HG02981 (cell line): ENCODE data around the gene TAOK2.
"Not testable (repeated sequence)": the region's sequence is repeated elsewhere in the genome, so short reads cannot be mapped to it uniquely, and the experiment has no call there.

Experiments used
- ATAC-seq: cut with Tn5 transposase; IDR thresholded peaks from one replicate; pipeline ENCODE4 v1.9.1; 2021; ENCODE audit warnings: mild to moderate bottlenecking, moderate library complexity; ENCODE audit not compliant: unreplicated experiment

TAOK2 gene

GRCh38 chr16:30018731-30019158 is 45.1 kb downstream of the TAOK2 start:
- no peak for ATAC-seq

DNA sequence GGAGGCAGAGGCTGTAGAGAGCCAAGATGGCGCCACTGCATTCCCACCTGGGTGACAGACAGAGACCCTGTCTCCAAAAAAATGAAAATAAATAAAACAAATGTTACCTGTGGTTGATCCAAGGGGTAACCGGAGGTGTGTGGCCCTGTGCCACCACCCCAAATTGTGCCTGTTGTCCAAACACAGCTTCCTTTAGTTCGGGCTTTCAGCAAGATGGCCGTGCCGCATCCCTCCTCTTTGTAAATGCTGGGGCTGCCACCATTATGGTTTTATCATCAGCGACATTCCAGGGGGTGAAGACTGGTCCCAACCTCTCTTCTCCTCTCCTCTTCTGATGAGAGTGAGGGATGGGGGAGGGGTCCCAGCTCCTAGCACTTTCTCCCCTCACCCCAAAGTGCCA is 49.2 kb downstream of the TAOK2 start, which contains the start of gene C16orf92:
Gene C16orf92 (plus strand): TSS at position 312 of the 400 bp plus-strand sequence. CDS start 143 bp downstream, outside the sequence.
- ATAC-seq, result no peak

- no peak for ATAC-seq
These were observed 49.9 kb downstream of the TAOK2 start for GRCh38 chr16:30023586-30023985.

DNA sequence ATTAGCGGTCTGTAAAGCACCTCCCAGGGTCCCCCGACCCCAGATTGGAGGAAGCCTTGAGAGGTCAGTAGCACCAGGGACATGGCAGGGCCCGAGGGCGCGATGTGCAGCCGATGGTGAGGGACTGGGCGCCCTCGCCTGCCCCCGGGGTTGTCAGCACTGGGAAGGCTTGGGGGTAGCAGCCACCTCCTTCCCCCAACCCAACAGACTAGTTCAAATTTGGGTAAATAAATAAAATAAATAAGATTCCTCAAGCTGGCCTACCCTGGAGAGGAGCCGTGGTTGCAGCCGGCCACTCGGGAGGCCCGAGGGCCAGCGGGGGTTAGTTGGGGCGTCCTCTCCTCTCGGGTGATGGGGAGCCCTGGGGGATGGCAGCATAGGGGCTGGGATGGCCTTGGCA is 50.8 kb downstream of the TAOK2 start:
- ATAC-seq, result no peak

DNA sequence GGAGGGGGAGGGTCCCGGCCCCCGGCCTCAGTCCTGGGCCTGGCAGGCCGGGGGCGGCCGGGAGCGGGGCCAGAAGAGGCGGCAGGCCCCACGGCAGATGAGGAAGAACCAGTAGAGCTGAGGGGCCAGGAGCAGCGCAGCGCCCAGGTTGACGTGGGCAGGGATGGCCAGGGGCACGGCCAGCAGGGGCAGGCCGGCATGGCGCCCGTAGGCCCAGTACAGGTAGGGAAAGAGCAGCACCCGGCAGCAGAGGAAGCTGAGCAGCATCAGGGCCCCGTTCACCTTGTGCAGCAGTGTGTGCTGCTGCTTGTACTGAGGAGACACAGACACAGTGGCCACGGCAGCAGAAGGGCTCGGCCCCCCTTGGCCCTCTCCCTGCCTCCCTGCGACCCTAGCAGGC is 51.5 kb downstream of the TAOK2 start:
- no peak for ATAC-seq

DNA sequence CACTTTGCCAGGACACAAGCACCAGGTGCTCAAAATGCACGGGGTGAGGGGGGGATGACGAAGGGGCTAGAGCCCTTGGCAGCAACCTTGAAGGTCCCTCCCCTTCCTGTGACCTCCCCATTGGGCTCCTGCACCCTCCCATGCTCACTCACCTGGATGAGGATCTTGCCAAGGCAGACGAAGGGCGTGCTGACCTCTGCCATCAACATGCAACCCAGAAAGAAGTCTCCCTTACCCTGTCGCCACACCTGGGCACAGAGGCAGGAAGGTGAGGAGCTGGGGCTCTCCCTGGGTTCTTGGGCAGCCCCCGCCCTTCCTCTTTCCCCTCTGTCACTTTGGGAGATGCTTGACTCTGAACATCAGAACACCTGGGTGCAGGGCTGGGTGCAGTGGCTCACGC is 51.9 kb downstream of the TAOK2 start:
- ATAC-seq, result no peak

GRCh38 chr16:30026449-30026848 is 52.8 kb downstream of the TAOK2 start:
- ATAC-seq, result no peak

DNA sequence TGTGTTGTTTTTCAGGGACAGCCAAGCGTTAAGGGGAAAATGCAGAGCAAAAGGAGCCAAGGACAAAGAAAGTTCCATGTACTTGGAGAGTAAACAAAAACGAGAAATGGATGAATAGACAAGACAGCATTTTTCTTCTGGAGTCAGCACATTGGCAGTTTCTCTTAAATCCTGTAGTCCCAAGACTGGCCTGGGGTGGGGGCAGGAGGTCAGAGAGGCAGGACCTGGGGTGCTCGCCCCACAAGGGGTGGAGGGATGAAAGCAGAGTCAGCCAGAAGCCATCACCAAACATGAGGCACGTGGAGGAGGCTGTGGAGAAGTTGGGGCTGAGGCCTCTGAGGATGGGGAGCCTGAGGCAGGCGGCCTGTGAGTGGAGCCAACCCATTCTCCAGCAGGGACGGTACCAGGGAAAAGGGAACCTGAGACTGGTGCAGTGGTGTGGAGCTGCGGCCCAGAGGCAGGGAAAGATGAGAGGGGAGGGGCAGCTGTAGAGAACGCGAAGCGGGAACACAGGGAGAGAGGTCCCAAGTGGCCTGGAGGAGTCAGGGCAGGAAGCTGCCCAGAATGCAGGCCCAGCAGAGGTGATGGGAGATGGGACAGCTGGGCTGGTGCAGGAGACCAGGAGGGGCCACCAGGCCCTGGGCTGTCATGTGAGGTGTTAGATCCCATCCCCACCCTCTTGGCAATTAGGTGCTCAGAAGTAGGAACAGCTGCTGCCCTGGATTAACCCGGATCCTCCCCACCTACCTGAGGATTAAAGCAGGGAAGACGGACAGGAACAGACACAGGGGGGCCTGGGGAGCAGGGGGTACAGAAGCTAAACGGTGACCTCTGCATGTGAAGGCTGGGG is 54.1 kb downstream of the TAOK2 start:
- no peak for ATAC-seq

- no peak for ATAC-seq
These were observed 54.9 kb downstream of the TAOK2 start for GRCh38 chr16:30028438-30029076.

DNA sequence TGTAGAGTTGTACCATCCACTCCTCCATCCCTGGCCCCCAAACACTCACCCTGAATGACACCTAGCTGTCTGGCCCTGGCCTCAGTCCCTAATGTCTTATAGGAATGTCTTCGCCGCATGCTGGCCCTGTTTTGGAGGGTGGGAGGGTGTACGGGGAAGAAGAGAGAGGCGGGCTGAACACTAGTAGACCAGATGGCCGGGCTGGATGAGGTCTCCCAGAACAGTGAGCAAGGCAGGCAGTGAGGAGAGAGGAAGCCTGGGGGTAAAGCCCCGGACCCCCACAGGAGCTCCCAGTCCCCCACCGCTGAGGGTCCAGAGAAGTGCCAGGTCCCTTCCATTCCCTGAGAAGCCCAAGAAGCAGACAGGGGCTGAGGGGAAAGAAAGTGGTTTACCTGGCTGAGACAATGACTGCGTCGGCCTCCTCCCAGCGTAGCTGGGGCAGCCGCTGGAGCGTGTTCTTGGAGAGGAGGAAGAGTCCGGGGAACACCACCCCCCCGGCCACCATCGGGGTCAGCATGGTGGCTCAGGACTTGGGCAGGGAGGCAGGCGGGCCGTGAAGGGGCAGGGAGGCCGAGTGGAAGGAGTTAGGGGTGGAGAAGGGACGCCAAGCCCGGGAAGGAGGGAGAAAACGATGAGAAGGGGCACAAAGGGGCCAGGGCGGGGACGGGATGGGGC is 56.5 kb downstream of the TAOK2 start:
- ATAC-seq, result no peak

DNA sequence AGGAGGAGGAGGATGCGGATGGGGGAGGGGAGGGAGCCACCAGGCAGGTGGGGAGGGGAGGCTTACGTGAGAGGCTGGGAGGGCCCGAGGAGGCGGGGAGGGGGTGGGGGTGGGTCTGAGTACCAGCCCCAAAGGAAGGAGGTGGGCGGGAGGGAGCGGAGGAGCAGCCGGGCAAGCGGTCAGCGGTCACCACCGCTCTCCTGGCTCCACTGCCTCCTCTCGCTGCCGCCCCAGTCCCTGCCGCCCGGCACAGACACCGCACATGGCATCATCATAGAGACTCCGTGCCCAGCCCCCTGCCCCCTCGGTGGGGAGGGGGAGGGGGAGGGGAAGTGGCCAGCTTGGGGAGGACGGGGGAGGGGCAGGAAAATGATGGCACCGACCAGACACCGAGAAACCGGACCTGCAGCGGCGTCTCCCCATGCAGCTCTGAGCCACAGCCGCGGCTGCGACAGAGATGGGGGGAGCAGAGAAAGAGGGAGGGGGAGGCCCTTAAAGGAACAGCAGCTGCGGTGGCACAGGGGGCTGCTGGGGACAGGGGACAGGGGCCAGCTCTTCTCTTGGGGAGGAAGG is 57.3 kb downstream of the TAOK2 start, which contains the start of gene TLCD3B:
Gene TLCD3B (minus strand): TSS at position 431 of the 573 bp plus-strand sequence. CDS start 744 bp downstream, outside the sequence.
- no peak for ATAC-seq

DNA sequence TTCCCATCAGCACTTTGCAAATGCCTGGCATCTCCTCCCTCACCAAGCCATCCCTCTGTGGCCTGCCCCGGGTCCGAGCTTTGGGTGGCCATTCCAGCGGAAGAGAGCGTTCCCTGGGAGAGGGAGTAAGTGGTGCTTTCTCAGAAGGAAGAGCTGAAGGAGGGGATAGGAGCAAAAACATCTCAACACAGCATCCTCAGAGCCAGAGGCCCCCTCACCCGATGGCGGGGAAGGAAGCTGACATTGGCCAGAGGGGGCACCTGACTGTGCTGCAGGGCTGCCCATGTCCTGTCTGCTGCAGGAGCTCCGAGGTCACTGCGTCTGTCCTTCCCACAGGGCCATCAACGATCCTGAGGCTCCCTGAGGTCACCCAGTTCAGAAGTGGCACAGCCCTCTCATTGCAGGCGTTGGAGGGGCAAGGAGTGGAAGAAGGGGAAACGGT is 57.8 kb downstream of the TAOK2 start:
- no peak for ATAC-seq

GRCh38 chr16:30032083-30032819 is 58.6 kb downstream of the TAOK2 start:
- ATAC-seq, result no peak

DNA sequence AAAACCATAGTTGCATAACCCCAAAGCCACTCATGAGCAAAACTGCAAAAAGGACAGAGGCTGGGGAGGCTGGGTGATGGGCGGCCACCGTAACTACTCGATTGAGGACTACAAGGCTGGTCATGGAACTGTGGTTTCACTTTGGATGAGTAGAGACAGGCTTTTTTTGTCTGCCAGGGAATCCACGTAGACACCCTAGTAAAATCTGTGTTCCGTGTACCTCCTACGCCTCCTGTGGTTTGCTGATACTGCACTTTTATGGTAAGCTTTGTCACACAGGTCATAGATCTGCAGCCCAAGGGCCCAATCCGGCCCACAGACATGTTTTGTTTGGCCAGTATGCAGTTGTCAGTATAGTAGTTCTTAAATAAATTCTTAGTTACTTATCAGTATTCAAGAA is 59.6 kb downstream of the TAOK2 start:
- ATAC-seq, result no peak

GRCh38 chr16:30040221-30040620 is 66.6 kb downstream of the TAOK2 start:
- no peak for ATAC-seq

DNA sequence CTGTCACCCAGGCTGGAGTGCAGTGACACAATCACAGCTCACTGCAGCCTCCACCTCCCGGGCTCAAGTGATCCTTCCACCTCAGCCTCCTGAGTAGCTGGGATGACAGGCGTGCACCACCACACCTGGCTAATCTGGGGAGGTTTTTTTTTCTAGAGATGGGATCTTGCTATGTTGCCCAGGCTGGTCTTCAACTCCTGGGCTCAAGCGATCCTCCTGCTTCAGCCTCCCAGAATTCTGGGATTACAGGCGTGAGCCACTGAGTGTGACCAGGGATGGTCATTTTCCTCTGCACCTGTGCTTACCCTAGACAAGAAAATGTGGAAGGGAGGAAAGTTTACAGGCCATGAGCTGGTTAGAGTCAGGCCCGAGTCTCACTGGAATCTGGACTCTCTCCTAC is 67.0 kb downstream of the TAOK2 start:
- not testable (repeated sequence) for ATAC-seq

DNA sequence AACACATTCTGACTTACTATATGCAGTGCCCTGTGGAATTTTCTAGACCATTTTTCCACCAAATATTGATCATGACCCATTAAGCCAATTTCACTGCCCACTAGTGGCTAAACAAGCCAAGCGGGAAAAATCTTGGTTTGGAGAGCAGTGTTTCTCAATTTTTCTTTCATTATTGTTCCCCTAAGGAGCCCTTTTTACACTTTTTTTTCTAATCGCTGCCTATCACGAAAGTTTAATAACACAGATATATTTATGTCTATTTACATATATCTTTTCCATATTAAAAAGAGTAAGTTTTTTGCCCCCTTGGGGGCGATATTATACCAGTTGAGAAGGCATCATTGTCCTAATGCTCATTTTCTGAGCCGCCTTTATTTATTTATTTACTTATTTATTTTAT is 68.2 kb downstream of the TAOK2 start:
- ATAC-seq, result no peak
